ENCODE measurements around the gene CHAF1B. TPM values are rescaled to one million over a fixed set of nuclear protein-coding genes. Genes with fewer than 3 reads are reported as not detected.

The CHAF1B gene
- total and polyA plus RNA-seq, 2 of the 8 experiments (the other 6 are each of a cell fraction or from before 2014, with no cell fraction given), result 11.8 to 23.1 TPM

- TF ChIP-seq ATF2 (IDR thresholded peaks at IDR 0.05; ENCODE audit: low read length) (no peak), ZNF274 (IDR thresholded peaks at IDR 0.05; ENCODE audit: borderline replicate concordance, extremely low read depth, low read length) (no peak), CBX8 (IDR thresholded peaks at IDR 0.05; ENCODE audit: borderline replicate concordance, low read depth, low read length) (no peak), CHD1 (IDR thresholded peaks at IDR 0.05; ENCODE audit: low read depth, low read length) (no peak), TAF7 (optimal IDR thresholded peaks at IDR 0.05; ENCODE audit: borderline replicate concordance, low read depth, low read length) (peak; percentile 56), CTCF (IDR thresholded peaks at IDR 0.05; ENCODE audit: control extremely low read depth in 1 of 3, insufficient read depth in 1 of 3, low read depth in 1 of 3, low read length in 3 of 3) (no peak), SP2 (IDR thresholded peaks at IDR 0.05; ENCODE audit: low read length) (no peak), POLR2A (IDR thresholded peaks at IDR 0.05; ENCODE audit: control extremely low read depth in 1 of 2, low read depth in 2 of 2, low read length in 2 of 2) (peak; percentile 69 to 94), EP300 (IDR thresholded peaks at IDR 0.05; ENCODE audit: borderline replicate concordance in 1 of 2, low read depth in 2 of 2, low read length in 2 of 2) (no peak), BRCA1 (IDR thresholded peaks at IDR 0.05; ENCODE audit: low read depth, low read length) (no peak), RXRA (IDR thresholded peaks at IDR 0.05; ENCODE audit: insufficient read depth, low read depth, low read length) (no peak), KDM5A (IDR thresholded peaks at IDR 0.05; ENCODE audit: low read length) (no peak), SRF (IDR thresholded peaks at IDR 0.05; ENCODE audit: low read depth, low read length) (no peak)
Observed at GRCh38 chr21:36385233-36386030, at the start of gene CHAF1B (continued).

Data from H1 (cell line).